Stomach (tissue), 9 donors: ENCODE data around the gene RRAS. TPM values are rescaled to one million over a fixed set of nuclear protein-coding genes. Genes with fewer than 3 reads are reported as not detected.

Source experiments
- DNase-seq, 2 donors: peaks; one replicate each; pipeline versions ENCODE4 v3.0.0 to v3.0.0-alpha.2; 2013 to 2019
- H3K27ac ChIP-seq, 5 donors: fragments of 200-600 bp in 4 of 5; sonication (generic) in 4 of 5; one replicate each; pipeline ENCODE4 v1.5.1; 2013 to 2019; ENCODE audit warnings: mild to moderate bottlenecking in 1 of 5, moderate library complexity in 1 of 5
- H3K27me3 ChIP-seq, 3 donors: fragments of 200-600 bp; sonication (generic); one replicate each; pipeline ENCODE4 v1.5.1; 2017 to 2019; ENCODE audit warnings: mixed run types in 1 of 3
- H3K36me3 ChIP-seq, 4 donors: fragments of 200-600 bp; sonication (generic); 1 replicate in 3 of 4; 2 replicates in 1 of 4; pipeline ENCODE4 v1.5.1; 2016 to 2019
- H3K4me1 ChIP-seq, 4 donors: fragments of 200-600 bp; sonication (generic); one replicate each; pipeline ENCODE4 v1.5.1; 2016 to 2019
- H3K4me3 ChIP-seq, 4 donors: fragments of 200-600 bp; sonication (generic) in 3 of 4; one replicate each; pipeline ENCODE4 v1.5.1; 2016 to 2019; ENCODE audit warnings: mild to moderate bottlenecking in 1 of 4
- H3K9me3 ChIP-seq, 4 donors: fragments of 200-600 bp; sonication (generic); one replicate each; pipeline ENCODE4 v1.5.1; 2016 to 2019
- EP300 ChIP-seq: sonication (generic); formaldehyde crosslinking; IDR thresholded peaks from one replicate; pipeline ENCODE4 v1.6.1; 2017; ENCODE audit warnings: antibody characterized with exemption
- POLR2A ChIP-seq, 4 donors: fragments of 450-650 bp; IDR thresholded peaks; one replicate each; pipeline ENCODE4 v1.6.1; 2016; ENCODE audit warnings: antibody characterized with exemption in 4 of 4, control low read depth in 2 of 4, mild to moderate bottlenecking in 1 of 4, moderate library complexity in 1 of 4
- POLR2AphosphoS5 ChIP-seq, 3 donors: sonication (generic); formaldehyde crosslinking; IDR thresholded peaks; one replicate each; pipeline ENCODE4 v1.6.1; 2016; ENCODE audit warnings: antibody characterized with exemption in 3 of 3
- WGBS, 5 donors: extraction: QIAGEN DNeasy Blood & Tissue Kit in 3 of 5; methylation state at CpG; one replicate each; pipeline versions ENCODE4 v1.1.5 to v1.1.7; 2013 to 2018; 5-methylcytosine and 5-hydroxymethylcytosine counted together
- intact Hi-C: fragments of 100-400 bp; cut with DNase I; formaldehyde crosslinking; loops from one replicate; pipeline ENCODE4 v1.15.1; 2023; ENCODE audit warnings: low total_unique reads
- polyA plus RNA-seq, 3 donors: library from polyadenylated mRNA; stranded (reverse); fragments of 200-250 nt; gene quantifications; one replicate each; pipeline ENCODE4 v1.2.3, GENCODE V29; 2013
- total RNA-seq, 5 donors: library from RNA; depleted of rRNA; stranded (reverse); fragments of >200 nt; gene quantifications; one replicate each; pipeline versions ENCODE4 v1.1.0 to v1.2.3, GENCODE V29; 2014 to 2016
- TF ChIP-seq, protein P1 (sequence below), 7 experiments: fragments of 450-650 bp in 4 of 7; fragments of 200-600 bp in 3 of 7; sonication (generic) in 3 of 7; IDR thresholded peaks; one replicate each; pipeline ENCODE4 v1.5.1; 2016 to 2019; ENCODE audit warnings: antibody characterized with exemption in 7 of 7, control low read depth in 2 of 7, mild to moderate bottlenecking in 1 of 7
- donor health status: healthy with polysubstance abuse.
- donor health status: Bipolar disorder and iron deficiency.
- donor health status: healthy.

The RRAS gene
- total and polyA plus RNA-seq, 8 donors = 7.7 to 145 (median 103) TPM

GRCh38 chr19:49609499-49610092, 30.3 kb downstream of the RRAS start:
- 93 to 98% (median 97%) methylated on average over 12 of the region's 12 CpGs for WGBS, 5 donors
- H3K4me3 ChIP-seq = no peak overlapping the region
- H3K4me1 ChIP-seq = peaks cover 0 to 29% (median 11%) of the 10 kb centered on the region in 4 donors
- TF ChIP-seq EP300 (no peak), POLR2A (IDR thresholded peaks at IDR 0.05) (no peak), POLR2AphosphoS5 (IDR thresholded peaks at IDR 0.05) (no peak)
- TF ChIP-seq, protein P1, sequence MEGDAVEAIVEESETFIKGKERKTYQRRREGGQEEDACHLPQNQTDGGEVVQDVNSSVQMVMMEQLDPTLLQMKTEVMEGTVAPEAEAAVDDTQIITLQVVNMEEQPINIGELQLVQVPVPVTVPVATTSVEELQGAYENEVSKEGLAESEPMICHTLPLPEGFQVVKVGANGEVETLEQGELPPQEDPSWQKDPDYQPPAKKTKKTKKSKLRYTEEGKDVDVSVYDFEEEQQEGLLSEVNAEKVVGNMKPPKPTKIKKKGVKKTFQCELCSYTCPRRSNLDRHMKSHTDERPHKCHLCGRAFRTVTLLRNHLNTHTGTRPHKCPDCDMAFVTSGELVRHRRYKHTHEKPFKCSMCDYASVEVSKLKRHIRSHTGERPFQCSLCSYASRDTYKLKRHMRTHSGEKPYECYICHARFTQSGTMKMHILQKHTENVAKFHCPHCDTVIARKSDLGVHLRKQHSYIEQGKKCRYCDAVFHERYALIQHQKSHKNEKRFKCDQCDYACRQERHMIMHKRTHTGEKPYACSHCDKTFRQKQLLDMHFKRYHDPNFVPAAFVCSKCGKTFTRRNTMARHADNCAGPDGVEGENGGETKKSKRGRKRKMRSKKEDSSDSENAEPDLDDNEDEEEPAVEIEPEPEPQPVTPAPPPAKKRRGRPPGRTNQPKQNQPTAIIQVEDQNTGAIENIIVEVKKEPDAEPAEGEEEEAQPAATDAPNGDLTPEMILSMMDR (IDR thresholded peaks at IDR 0.05) = no peak
- peaks cover 32 to 82% (median 76%) of the 10 kb centered on the region in 4 donors for H3K36me3 ChIP-seq
- no peak overlapping the region for H3K27ac ChIP-seq
- intact Hi-C loops = no loop called here
- DNase-seq = no peak
- no peaks in the 10 kb centered on the region for H3K9me3 ChIP-seq
- H3K27me3 ChIP-seq = no peaks in the 10 kb centered on the region

DNA sequence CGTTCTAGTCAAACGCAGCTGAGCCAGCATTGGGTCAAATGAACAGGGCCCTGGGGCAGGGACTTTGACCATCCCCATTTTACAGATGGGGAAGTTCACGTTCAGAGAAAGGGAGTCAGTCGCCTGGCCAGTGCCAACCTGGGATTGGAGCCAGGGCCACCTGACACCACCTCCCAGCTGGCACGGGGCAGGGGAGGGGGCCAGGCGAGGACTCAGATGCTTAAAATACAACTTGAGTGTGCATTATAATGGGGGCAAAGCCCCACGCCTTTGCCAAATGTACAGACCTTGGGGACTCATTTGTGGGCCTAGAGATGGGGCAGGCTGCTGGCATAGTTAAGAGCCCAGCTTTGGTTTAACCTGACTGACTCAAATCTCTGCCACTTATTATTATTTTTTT, 34.3 kb downstream of the RRAS start:
- Histone ChIP-seq H3K27me3 (no peaks in the 10 kb centered on the region), H3K9me3 (no peaks in the 10 kb centered on the region), H3K4me3 (no peak overlapping the region), H3K27ac (no peak overlapping the region), H3K36me3 (peaks cover 70 to 100% (median 97%) of the 10 kb centered on the region in 4 donors), H3K4me1 (peaks cover 0 to 8% (median 0%) of the 10 kb centered on the region in 4 donors)
- intact Hi-C loops = no loop called here
- TF ChIP-seq POLR2A (IDR thresholded peaks at IDR 0.05) (no peak), POLR2AphosphoS5 (IDR thresholded peaks at IDR 0.05) (no peak), EP300 (no peak)
- TF ChIP-seq, protein P1 (IDR thresholded peaks at IDR 0.05) = no peak
- DNase-seq = no peak
- WGBS, 5 donors = 56 to 75% (median 65%) methylated on average over 7 of the region's 7 CpGs

DNA sequence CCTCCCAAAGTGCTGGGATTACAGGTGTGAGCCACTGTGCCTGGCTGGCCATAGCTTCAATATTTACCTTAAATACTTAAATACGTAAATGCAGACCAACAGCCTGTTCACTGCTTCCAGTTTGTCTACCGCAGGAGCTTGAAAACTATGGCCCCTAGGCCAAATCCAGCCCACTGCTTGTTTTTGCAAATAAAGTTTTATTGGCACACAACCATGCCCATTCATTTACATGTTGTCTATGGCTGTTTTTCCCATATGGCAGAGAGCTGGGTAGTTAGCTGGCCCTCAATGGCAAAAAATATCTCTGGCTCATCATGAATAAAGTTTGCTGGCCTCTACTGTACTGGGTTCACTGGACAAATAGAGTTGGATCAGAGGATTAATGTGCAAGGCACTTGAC, 37.1 kb downstream of the RRAS start:
- Histone ChIP-seq H3K4me3 (no peak overlapping the region), H3K4me1 (peaks cover 0 to 8% (median 0%) of the 10 kb centered on the region in 4 donors), H3K27me3 (no peaks in the 10 kb centered on the region), H3K36me3 (peaks cover 74 to 100% (median 97%) of the 10 kb centered on the region in 4 donors), H3K27ac (no peak overlapping the region), H3K9me3 (no peaks in the 10 kb centered on the region)
- TF ChIP-seq POLR2A (IDR thresholded peaks at IDR 0.05) = no peak
- TF ChIP-seq, protein P1 (IDR thresholded peaks at IDR 0.05) = no peak
- no peak for DNase-seq
- WGBS, 5 donors = 84 to 96% (median 93%) methylated on average over 2 of the region's 2 CpGs
- intact Hi-C loops = no loop called here

DNA sequence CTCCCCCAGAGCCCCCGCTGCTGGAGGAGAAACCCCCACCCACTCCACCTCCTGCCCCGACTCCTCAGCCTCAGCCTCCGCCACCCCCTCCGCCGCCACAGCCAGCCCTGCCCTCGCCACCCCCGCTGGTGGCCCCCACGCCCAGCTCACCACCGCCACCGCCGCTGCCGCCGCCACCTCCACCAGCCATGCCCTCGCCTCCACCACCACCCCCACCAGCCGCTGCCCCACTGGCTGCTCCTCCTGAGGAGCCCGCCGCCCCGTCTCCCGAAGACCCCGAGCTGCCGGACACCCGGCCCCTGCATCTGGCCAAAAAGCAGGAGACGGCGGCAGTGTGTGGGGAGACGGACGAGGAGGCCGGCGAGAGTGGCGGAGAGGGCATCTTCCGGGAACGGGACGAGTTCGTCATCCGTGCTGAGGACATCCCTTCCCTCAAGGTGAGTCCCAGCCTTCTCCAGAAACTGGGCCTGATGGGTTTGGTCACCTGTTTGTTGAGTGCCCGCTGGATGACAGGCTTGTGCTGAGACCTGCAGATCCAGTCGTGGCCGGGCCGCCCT, 38.4 kb downstream of the RRAS start:
- H3K9me3 ChIP-seq = no peaks in the 10 kb centered on the region
- no peaks in the 10 kb centered on the region for H3K27me3 ChIP-seq
- peaks cover 79 to 100% (median 99%) of the 10 kb centered on the region in 4 donors for H3K36me3 ChIP-seq
- no peak overlapping the region for H3K4me3 ChIP-seq
- WGBS, 5 donors = 95 to 98% (median 96%) methylated on average over 20 to 38 of the region's 38 CpGs
- peaks cover 0 to 8% (median 0%) of the 10 kb centered on the region in 4 donors for H3K4me1 ChIP-seq
- no peak overlapping the region for H3K27ac ChIP-seq
- TF ChIP-seq POLR2AphosphoS5 (IDR thresholded peaks at IDR 0.05) (no peak), EP300 (no peak), POLR2A (IDR thresholded peaks at IDR 0.05) (no peak)
- TF ChIP-seq, protein P1 (IDR thresholded peaks at IDR 0.05) = no peak
- intact Hi-C loops = no loop called here
- DNase-seq = no peak
